Thyroid gland (tissue), 4 donors: ENCODE results near the gene MDGA2.

ENCODE experiments used
- POLR2A ChIP-seq, 2 donors: fragments of 450-650 bp; IDR thresholded peaks; one replicate each; pipeline ENCODE4 v1.6.1; 2017; ENCODE audit warnings: antibody characterized with exemption in 2 of 2, mild to moderate bottlenecking in 2 of 2, moderate library complexity in 1 of 2
- TF ChIP-seq, protein P1 (sequence below), 6 experiments: fragments of 200-600 bp in 3 of 6; fragments of 450-650 bp in 3 of 6; sonication (generic) in 3 of 6; IDR thresholded peaks; one replicate each; pipeline ENCODE4 v1.5.1; 2016 to 2019; ENCODE audit warnings: antibody characterized with exemption in 6 of 6, mild to moderate bottlenecking in 2 of 6, inconsistent platforms in 1 of 6, moderate library complexity in 1 of 6

DNA sequence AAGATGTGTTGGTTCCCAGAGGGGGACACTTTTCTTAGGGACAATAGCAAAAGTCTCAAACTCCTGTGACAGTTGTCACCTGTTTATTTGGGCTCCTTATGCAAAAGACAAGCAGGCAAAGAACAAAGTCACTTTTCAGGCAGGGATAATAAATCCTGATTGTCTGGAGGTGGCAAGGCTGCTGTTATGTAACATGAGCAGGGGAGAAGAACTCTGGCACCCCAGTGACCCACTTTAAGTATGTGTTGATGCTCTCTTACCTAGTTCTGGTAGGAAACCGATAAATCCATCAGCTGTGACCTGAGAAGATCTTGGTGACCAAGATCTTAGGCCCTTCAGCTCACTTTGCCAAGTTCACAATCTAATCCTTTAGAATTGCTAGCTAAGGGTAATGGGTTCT is 17.4 kb downstream of the MDGA2 start:
- TF ChIP-seq, protein P1, sequence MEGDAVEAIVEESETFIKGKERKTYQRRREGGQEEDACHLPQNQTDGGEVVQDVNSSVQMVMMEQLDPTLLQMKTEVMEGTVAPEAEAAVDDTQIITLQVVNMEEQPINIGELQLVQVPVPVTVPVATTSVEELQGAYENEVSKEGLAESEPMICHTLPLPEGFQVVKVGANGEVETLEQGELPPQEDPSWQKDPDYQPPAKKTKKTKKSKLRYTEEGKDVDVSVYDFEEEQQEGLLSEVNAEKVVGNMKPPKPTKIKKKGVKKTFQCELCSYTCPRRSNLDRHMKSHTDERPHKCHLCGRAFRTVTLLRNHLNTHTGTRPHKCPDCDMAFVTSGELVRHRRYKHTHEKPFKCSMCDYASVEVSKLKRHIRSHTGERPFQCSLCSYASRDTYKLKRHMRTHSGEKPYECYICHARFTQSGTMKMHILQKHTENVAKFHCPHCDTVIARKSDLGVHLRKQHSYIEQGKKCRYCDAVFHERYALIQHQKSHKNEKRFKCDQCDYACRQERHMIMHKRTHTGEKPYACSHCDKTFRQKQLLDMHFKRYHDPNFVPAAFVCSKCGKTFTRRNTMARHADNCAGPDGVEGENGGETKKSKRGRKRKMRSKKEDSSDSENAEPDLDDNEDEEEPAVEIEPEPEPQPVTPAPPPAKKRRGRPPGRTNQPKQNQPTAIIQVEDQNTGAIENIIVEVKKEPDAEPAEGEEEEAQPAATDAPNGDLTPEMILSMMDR (IDR thresholded peaks at IDR 0.05) = no peak
- no peak for TF ChIP-seq POLR2A (IDR thresholded peaks at IDR 0.05)
